ENCODE results near the gene DDX54. TPM values are rescaled to one million over a fixed set of nuclear protein-coding genes. Genes with fewer than 3 reads are reported as not detected.

Gene DDX54
- total RNA-seq, 6 donors from 2014 or later, result 43.3 to 81.5 (median 58.9) TPM

DNA sequence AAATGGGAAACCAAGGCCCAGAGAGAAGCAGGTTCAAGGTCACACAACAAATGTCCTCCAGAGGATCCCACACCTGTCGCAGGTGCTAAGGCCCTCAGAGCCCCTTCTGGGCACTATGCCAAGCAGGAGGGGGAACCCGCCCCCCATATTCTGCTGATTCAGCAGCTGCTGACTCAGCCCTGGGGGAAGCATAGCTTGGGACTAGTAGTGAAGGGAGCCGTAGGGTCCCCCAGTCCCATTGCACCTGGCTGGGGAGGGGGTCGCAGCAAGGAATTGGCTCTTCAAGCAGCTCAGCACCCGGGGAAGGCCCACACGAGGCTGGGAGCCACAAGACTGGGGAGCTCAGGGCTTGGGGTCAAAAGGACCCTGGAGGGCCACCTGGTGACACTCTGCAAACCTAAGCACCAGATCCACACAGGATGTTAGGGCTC lies 50.7 kb downstream of the DDX54 start:
- DNase-seq (no peak), ATAC-seq (ENCODE audit: low FRiP score in 2 of 2) (no peak)
- H3K36me3 ChIP-seq, result no peaks in the 10 kb centered on the region
- H3K4me3 ChIP-seq, result no peak overlapping the region
- TF ChIP-seq, protein P1, sequence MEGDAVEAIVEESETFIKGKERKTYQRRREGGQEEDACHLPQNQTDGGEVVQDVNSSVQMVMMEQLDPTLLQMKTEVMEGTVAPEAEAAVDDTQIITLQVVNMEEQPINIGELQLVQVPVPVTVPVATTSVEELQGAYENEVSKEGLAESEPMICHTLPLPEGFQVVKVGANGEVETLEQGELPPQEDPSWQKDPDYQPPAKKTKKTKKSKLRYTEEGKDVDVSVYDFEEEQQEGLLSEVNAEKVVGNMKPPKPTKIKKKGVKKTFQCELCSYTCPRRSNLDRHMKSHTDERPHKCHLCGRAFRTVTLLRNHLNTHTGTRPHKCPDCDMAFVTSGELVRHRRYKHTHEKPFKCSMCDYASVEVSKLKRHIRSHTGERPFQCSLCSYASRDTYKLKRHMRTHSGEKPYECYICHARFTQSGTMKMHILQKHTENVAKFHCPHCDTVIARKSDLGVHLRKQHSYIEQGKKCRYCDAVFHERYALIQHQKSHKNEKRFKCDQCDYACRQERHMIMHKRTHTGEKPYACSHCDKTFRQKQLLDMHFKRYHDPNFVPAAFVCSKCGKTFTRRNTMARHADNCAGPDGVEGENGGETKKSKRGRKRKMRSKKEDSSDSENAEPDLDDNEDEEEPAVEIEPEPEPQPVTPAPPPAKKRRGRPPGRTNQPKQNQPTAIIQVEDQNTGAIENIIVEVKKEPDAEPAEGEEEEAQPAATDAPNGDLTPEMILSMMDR (IDR thresholded peaks at IDR 0.05), result no peak
- TF ChIP-seq POLR2A (IDR thresholded peaks at IDR 0.05), result no peak
- TF ChIP-seq POLR2AphosphoS5 (IDR thresholded peaks at IDR 0.05), result no peak
- no peak for TF ChIP-seq EP300 (IDR thresholded peaks at IDR 0.05)
- H3K9me3 ChIP-seq, result no peaks in the 10 kb centered on the region
- WGBS, 2 donors, result 20 to 63% methylated on average over 1 to 6 of the region's 6 CpGs
- H3K27ac ChIP-seq, result no peak overlapping the region
- H3K27me3 ChIP-seq, result peaks cover 0 to 10% (median 0%) of the 10 kb centered on the region in 4 donors
- H3K4me1 ChIP-seq, result peaks cover 0 to 14% (median 11%) of the 10 kb centered on the region in 4 donors

DNA sequence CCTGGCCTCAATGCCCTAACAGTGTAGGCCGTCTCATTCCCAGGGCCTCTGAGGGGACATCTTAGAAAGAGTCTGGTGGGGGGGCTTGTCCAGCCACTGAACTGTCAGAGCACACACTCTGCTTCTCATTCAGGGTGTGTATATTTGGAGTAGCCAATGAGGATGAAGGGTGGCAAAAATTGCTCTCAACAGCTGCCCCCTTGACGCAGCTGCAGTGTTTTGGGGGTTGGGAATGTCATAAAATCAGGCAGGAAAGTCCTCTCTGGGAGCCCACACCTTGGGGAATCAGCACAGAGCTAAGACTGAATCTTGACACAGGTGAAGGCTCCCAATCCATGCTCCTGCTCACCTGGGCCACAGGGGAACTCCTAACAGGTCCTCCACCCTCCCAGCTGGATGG lies 51.2 kb downstream of the DDX54 start:
- Histone ChIP-seq H3K4me1 (peaks cover 0 to 14% (median 11%) of the 10 kb centered on the region in 4 donors), H3K27me3 (peaks cover 0 to 10% (median 0%) of the 10 kb centered on the region in 4 donors), H3K36me3 (no peaks in the 10 kb centered on the region), H3K27ac (no peak overlapping the region), H3K4me3 (no peak overlapping the region), H3K9me3 (no peaks in the 10 kb centered on the region)
- 76 to 88% methylated on average over 2 of the region's 2 CpGs for WGBS, 2 donors
- TF ChIP-seq POLR2AphosphoS5 (IDR thresholded peaks at IDR 0.05), result no peak
- no peak for DNase-seq
- no peak for ATAC-seq (ENCODE audit: low FRiP score in 2 of 2)

DNA sequence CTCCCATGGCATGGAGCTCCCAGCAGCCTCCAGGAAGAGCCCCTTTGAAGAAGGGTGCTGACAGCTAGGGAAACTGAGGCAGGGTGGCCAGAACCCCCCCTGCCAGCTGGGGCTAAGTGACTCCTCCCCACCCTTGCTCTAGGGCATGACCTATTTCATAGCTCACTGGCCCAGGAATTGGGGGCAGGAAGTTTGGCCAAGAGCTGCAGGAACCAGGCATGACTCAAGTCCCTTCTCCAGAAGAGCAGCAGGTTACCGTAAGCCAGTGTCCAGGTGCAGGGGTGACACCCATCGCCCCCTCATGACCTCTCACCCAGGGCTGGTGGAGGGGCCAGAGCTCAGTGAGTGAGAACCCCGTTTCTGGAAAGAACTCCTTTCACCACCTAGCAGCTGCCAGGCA lies 51.6 kb downstream of the DDX54 start:
- TF ChIP-seq, protein P1 (IDR thresholded peaks at IDR 0.05), result no peak
- TF ChIP-seq EP300 (IDR thresholded peaks at IDR 0.05), result no peak
- TF ChIP-seq POLR2A (IDR thresholded peaks at IDR 0.05), result no peak
- no peak for TF ChIP-seq POLR2AphosphoS5 (IDR thresholded peaks at IDR 0.05)
- DNase-seq (no peak), ATAC-seq (ENCODE audit: low FRiP score in 2 of 2) (no peak)
- H3K27ac ChIP-seq, result no peak overlapping the region
- H3K4me1 ChIP-seq, result peaks cover 0 to 14% (median 11%) of the 10 kb centered on the region in 4 donors
- H3K9me3 ChIP-seq, result no peaks in the 10 kb centered on the region
- 51 to 76% methylated on average over 2 to 3 of the region's 3 CpGs for WGBS, 2 donors
- no peak overlapping the region for H3K4me3 ChIP-seq
- no peaks in the 10 kb centered on the region for H3K36me3 ChIP-seq
- peaks cover 0 to 10% (median 0%) of the 10 kb centered on the region in 4 donors for H3K27me3 ChIP-seq

DNA sequence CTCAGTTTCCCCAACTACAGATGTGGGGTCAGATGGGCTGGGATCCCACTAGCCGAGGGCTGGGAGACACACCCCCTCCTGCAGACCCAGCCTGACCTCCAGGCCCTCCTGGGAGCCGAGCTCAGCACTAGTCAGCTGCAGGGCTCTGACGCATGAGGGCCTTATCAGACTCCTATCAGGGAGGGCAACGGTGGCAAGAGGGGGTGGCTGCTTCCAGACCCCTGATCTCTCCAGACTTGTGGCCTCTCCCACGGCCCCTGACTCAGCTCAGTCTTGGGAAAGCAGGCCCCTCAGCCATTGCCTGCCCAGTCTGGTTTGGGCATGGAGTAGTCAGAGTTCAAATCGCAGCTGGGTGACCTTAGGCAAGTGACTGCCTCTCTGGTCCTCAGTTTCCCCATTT lies 52.2 kb downstream of the DDX54 start:
- Histone ChIP-seq H3K4me3 (no peak overlapping the region), H3K27me3 (peaks cover 0 to 10% (median 0%) of the 10 kb centered on the region in 4 donors)
- TF ChIP-seq POLR2AphosphoS5 (IDR thresholded peaks at IDR 0.05) (no peak), EP300 (IDR thresholded peaks at IDR 0.05) (no peak)

DNA sequence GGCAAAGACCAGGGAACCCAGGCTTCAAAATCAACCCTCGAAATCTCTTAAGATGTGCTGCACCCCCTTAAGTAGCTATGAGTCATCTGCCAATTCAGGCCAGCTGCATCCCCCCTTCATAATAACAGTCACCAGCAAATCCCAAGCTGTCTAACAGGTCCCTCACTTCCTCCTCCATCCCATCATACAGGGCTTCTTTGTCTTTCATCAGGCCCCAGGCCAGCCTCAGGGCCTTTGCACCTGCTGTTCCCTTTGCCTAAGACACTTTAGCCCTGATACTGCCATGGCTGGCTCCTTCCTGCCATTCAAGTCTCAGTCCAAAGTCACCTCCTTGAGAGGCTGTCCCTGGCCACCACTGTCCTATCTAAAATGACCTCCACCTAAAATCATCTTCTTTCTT lies 53.7 kb downstream of the DDX54 start:
- TF ChIP-seq EP300 (IDR thresholded peaks at IDR 0.05) (no peak), POLR2AphosphoS5 (IDR thresholded peaks at IDR 0.05) (no peak), POLR2A (IDR thresholded peaks at IDR 0.05) (no peak)
- TF ChIP-seq, protein P1 (IDR thresholded peaks at IDR 0.05), result no peak
- no peak for ATAC-seq (ENCODE audit: low FRiP score in 2 of 2)
- Histone ChIP-seq H3K4me3 (no peak overlapping the region), H3K36me3 (no peaks in the 10 kb centered on the region), H3K9me3 (no peaks in the 10 kb centered on the region), H3K27me3 (peaks cover 0 to 10% (median 0%) of the 10 kb centered on the region in 4 donors), H3K4me1 (peaks cover 0 to 14% (median 11%) of the 10 kb centered on the region in 4 donors), H3K27ac (no peak overlapping the region)
- no peak for DNase-seq
- WGBS, 2 donors, result 30 to 78% methylated on average over 1 of the region's 1 CpG

More for the DNA sequence above, 52.2 kb downstream of the DDX54 start:
- DNase-seq, result no peak
- 78% methylated on average over 4 to 5 of the region's 6 CpGs for WGBS, 2 donors
- Histone ChIP-seq H3K9me3 (no peaks in the 10 kb centered on the region), H3K27ac (no peak overlapping the region), H3K36me3 (no peaks in the 10 kb centered on the region), H3K4me1 (peaks cover 0 to 14% (median 11%) of the 10 kb centered on the region in 4 donors)
- no peak for ATAC-seq (ENCODE audit: low FRiP score in 2 of 2)
